Osteoblast (primary cell): Measurements from ENCODE around the gene LRRIQ1. TPM values are rescaled to one million over a fixed set of nuclear protein-coding genes. Genes with fewer than 3 reads are reported as not detected.

Experiments
- DNase-seq: peaks from one replicate; pipeline ENCODE4 v3.0.0; 2011; ENCODE audit warnings: low spot score, mixed read lengths; ENCODE audit not compliant: insufficient read length; ENCODE audit errors: missing footprints
- H2AFZ ChIP-seq: 2 replicates; pipeline ENCODE4 v1.6.0; 2011; ENCODE audit warnings: mild to moderate bottlenecking, low read length
- H3K27ac ChIP-seq: 2 replicates; pipeline ENCODE4 v1.5.1; 2011; ENCODE audit warnings: mild to moderate bottlenecking, low read depth, low read length, moderate library complexity
- H3K27me3 ChIP-seq: 2 replicates; pipeline ENCODE4 v1.6.0; 2012; ENCODE audit warnings: mild to moderate bottlenecking, control low read depth, inconsistent platforms, low read length, moderate library complexity; ENCODE audit not compliant: insufficient read depth
- H3K36me3 ChIP-seq: 2 replicates; pipeline ENCODE4 v1.5.1; 2011; ENCODE audit warnings: mild to moderate bottlenecking, low read length, control low read depth, moderate library complexity; ENCODE audit not compliant: insufficient read depth
- H3K4me1 ChIP-seq: 2 replicates; pipeline ENCODE4 v1.5.1; 2011; ENCODE audit warnings: mild to moderate bottlenecking, low read length, control low read depth, moderate library complexity; ENCODE audit not compliant: insufficient read depth
- H3K4me2 ChIP-seq: 2 replicates; pipeline ENCODE4 v1.6.0; 2011; ENCODE audit warnings: mild to moderate bottlenecking, low read length; ENCODE audit not compliant: insufficient read depth
- H3K4me3 ChIP-seq: fragments of 200-600 bp; sonication (generic); 3 replicates; pipeline ENCODE4 v1.5.1; 2012; ENCODE audit warnings: mild to moderate bottlenecking, low read length, inconsistent platforms; ENCODE audit not compliant: insufficient read depth
- H3K79me2 ChIP-seq: 2 replicates; pipeline ENCODE4 v1.6.0; 2012; ENCODE audit warnings: mild to moderate bottlenecking, low read length, control low read depth, inconsistent platforms; ENCODE audit not compliant: insufficient read depth
- H3K9me3 ChIP-seq: 2 replicates; pipeline ENCODE4 v1.5.1; 2011; ENCODE audit warnings: low read depth, low read length, control low read depth
- H4K20me1 ChIP-seq: 2 replicates; pipeline ENCODE4 v1.6.0; 2012; ENCODE audit warnings: mild to moderate bottlenecking, low read length, control low read depth; ENCODE audit not compliant: insufficient read depth
- total RNA-seq: library from RNA; depleted of rRNA; stranded (reverse); fragments of >200 nt; gene quantifications from 2 replicates; pipeline ENCODE4 v1.2.3, GENCODE V29; 2012
- TF ChIP-seq, protein P1 (sequence below): IDR thresholded peaks from 2 replicates; pipeline ENCODE4 v1.5.1; 2011; ENCODE audit warnings: mild to moderate bottlenecking, low read depth, low read length, moderate library complexity; ENCODE audit errors: extremely low read depth

LRRIQ1 gene
- total RNA-seq, 1 donor: not detected

GRCh38 chr12:85277900-85278597 is 241.9 kb downstream of the LRRIQ1 start:
- DNase-seq: no peak
- TF ChIP-seq, protein P1, sequence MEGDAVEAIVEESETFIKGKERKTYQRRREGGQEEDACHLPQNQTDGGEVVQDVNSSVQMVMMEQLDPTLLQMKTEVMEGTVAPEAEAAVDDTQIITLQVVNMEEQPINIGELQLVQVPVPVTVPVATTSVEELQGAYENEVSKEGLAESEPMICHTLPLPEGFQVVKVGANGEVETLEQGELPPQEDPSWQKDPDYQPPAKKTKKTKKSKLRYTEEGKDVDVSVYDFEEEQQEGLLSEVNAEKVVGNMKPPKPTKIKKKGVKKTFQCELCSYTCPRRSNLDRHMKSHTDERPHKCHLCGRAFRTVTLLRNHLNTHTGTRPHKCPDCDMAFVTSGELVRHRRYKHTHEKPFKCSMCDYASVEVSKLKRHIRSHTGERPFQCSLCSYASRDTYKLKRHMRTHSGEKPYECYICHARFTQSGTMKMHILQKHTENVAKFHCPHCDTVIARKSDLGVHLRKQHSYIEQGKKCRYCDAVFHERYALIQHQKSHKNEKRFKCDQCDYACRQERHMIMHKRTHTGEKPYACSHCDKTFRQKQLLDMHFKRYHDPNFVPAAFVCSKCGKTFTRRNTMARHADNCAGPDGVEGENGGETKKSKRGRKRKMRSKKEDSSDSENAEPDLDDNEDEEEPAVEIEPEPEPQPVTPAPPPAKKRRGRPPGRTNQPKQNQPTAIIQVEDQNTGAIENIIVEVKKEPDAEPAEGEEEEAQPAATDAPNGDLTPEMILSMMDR: no peak
- H3K27ac ChIP-seq: no peak overlapping the region

DNA sequence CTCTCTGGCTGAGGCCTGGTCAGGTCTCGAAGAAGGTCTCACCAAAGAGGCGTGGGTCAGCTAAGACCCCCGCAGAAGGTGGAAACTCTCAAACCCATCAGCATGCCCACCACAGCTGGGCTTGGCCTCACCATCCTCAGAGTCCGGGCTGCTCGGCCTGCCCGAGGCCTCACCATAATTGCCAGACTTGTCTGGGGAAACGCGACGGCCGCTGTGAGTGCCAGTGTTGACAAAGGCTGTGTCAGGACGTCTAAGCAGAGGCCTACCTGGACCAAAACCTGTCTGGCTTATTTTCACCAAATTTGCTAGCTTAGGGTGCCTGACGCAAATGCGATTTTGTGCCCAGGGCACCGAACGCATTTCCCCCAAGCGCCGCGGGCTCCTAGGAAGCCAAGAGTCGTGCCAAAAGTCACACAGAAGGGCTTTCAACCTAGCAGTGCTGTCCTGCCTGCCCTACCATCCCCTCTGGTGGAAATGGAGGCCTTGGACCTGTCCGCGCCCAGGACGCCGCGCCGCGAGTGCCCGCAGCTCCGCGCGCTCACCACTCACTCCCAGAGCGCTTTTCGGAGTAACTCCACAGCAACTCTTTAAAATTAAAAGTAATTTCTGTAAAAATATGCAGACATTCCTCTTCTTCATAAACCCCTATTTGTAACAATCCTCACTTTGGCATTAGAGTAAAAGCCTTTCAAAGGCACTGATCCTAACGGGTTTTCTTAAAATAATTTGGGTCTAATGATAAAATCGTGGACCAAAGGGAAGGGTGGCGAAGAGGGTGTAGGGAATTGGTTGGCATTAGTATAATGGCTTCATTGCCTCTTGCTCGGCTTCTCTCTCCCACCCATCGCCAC is 242.7 kb downstream of the LRRIQ1 start:
- Histone ChIP-seq H3K79me2 (no peaks in the 10 kb centered on the region), H3K27ac (no peak overlapping the region), H3K4me1 (no peaks in the 10 kb centered on the region), H4K20me1 (no peaks in the 10 kb centered on the region), H2AFZ (no peak overlapping the region), H3K9me3 (no peaks in the 10 kb centered on the region), H3K27me3 (peaks cover 27% of the 10 kb centered on the region), H3K36me3 (no peaks in the 10 kb centered on the region), H3K4me3 (no peak overlapping the region), H3K4me2 (no peak overlapping the region)
- TF ChIP-seq, protein P1: no peak
- DNase-seq: no peak

More at GRCh38 chr12:85277900-85278597, 241.9 kb downstream of the LRRIQ1 start:
- peaks cover 35% of the 10 kb centered on the region for H3K27me3 ChIP-seq
- H3K79me2 ChIP-seq: no peaks in the 10 kb centered on the region
- H3K4me1 ChIP-seq: no peaks in the 10 kb centered on the region
- H3K4me2 ChIP-seq: no peak overlapping the region
- H3K4me3 ChIP-seq: no peak overlapping the region
- no peaks in the 10 kb centered on the region for H4K20me1 ChIP-seq
- H2AFZ ChIP-seq: no peak overlapping the region
- H3K9me3 ChIP-seq: no peaks in the 10 kb centered on the region
- no peaks in the 10 kb centered on the region for H3K36me3 ChIP-seq

DNA sequence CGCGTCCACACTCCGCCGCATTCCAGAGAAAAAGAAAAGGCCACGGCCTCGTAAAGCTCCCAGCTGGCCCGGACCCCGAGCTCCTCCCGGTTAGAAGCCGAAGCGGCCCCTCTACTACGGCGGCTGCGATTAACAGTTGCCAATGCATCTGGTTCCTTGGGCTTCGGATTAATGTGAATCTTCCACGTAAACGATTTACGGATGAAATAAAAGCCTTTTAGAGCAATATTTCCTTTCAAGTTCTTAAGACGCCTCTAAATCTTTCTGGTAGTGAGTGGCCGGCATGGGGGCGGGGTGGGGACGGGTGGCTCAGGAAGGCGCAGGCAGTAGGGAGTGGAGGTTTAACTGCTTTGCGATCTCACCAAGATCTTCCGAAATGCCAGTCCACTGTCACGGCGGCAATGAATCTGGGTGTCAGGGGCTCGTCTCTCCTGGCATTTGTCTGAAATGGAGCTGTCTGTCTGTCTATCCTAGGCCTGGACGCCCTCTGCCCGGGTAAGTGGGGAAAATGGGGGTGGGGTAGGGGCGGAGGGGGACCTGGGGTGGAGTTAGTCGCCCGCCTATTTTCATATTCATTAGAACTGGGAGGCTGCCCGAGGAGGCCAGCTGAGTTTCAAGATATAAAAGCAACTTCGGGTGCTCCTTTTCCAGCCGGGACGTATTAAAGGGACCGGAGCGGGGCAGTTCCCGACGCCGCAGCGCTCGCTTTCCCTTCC is 243.5 kb downstream of the LRRIQ1 start:
- H3K4me2 ChIP-seq: peak overlapping the region; percentile 73
- no peaks in the 10 kb centered on the region for H3K4me1 ChIP-seq
- TF ChIP-seq, protein P1: no peak
- no peak for DNase-seq
- no peaks in the 10 kb centered on the region for H3K36me3 ChIP-seq
- H4K20me1 ChIP-seq: no peaks in the 10 kb centered on the region
- no peaks in the 10 kb centered on the region for H3K9me3 ChIP-seq
- H3K27ac ChIP-seq: no peak overlapping the region
- H3K4me3 ChIP-seq: peak overlapping the region; percentile 49
- H3K27me3 ChIP-seq: peaks cover 19% of the 10 kb centered on the region
- H3K79me2 ChIP-seq: no peaks in the 10 kb centered on the region
- H2AFZ ChIP-seq: peak overlapping the region; percentile 71
